K562 (cell line): ENCODE data around the gene MICAL2. TPM values are rescaled to one million over a fixed set of nuclear protein-coding genes. Genes with fewer than 3 reads are reported as not detected.

ENCODE experiments used
- ARID1B ChIP-seq: fragments of 450-650 bp; IDR thresholded peaks from 2 replicates; pipeline ENCODE4 v1.6.1; 2016; ENCODE audit warnings: antibody characterized with exemption, mild to moderate bottlenecking, inconsistent platforms
- ASH1L ChIP-seq: fragments of 450-650 bp; IDR thresholded peaks from 2 replicates; pipeline ENCODE4 v1.6.1; 2018; ENCODE audit warnings: borderline replicate concordance, mild to moderate bottlenecking, low read depth; ENCODE audit not compliant: partially characterized antibody
- C11orf30 ChIP-seq: fragments of 450-650 bp; IDR thresholded peaks from 2 replicates; pipeline ENCODE4 v1.6.1; 2016; ENCODE audit warnings: low read depth, mild to moderate bottlenecking
- CBFB ChIP-seq: sonication (generic); formaldehyde crosslinking; IDR thresholded peaks from 2 replicates; pipeline ENCODE4 v1.4.0; 2020; ENCODE audit warnings: mild to moderate bottlenecking, missing genetic modification reagents
- CCNT2 ChIP-seq: IDR thresholded peaks from 2 replicates; pipeline ENCODE4 v1.6.1; 2011; ENCODE audit warnings: borderline replicate concordance, low read depth, mild to moderate bottlenecking, moderate library complexity, mixed read lengths, low read length; ENCODE audit not compliant: insufficient read length; ENCODE audit errors: extremely low read depth
- CTBP1 ChIP-seq: fragments of 450-650 bp; IDR thresholded peaks from 2 replicates; pipeline ENCODE4 v1.6.1; 2016; ENCODE audit warnings: borderline replicate concordance
- KHSRP ChIP-seq: fragments of 450-650 bp; IDR thresholded peaks from 2 replicates; pipeline ENCODE4 v1.6.1; 2017
- OTX1 ChIP-seq: fragments of 450-650 bp; formaldehyde crosslinking; IDR thresholded peaks from 2 replicates; pipeline ENCODE4 v1.4.0; 2022; ENCODE audit warnings: mild to moderate bottlenecking
- POLR2AphosphoS5 ChIP-seq: IDR thresholded peaks from 2 replicates; pipeline ENCODE4 v1.6.1; 2011; ENCODE audit warnings: mild to moderate bottlenecking, low read depth, low read length, moderate library complexity; ENCODE audit not compliant: control insufficient read depth, insufficient read depth
- POLR3A ChIP-seq: IDR thresholded peaks from 2 replicates; pipeline ENCODE4 v1.6.1; 2011; ENCODE audit warnings: borderline replicate concordance, mild to moderate bottlenecking, moderate library complexity; ENCODE audit not compliant: insufficient read length, insufficient read depth; ENCODE audit errors: extremely low read depth
- RUNX1 ChIP-seq: sonication (generic); IDR thresholded peaks from 2 replicates; pipeline ENCODE4 v1.6.1; 2016; ENCODE audit warnings: antibody characterized with exemption, low read depth
- SMC3 ChIP-seq: conservative IDR thresholded peaks from 2 replicates; pipeline ENCODE4 v1.6.1; 2011; ENCODE audit warnings: low read depth, low read length, improper control_type of control experiment; ENCODE audit not compliant: insufficient read depth
- SRSF7 ChIP-seq: fragments of 200-400 bp; formaldehyde crosslinking; optimal IDR thresholded peaks from 2 replicates; pipeline ENCODE3; 2017; ENCODE audit warnings: mild to moderate bottlenecking, low read depth, low read length
- TRIM28 ChIP-seq: fragments of 450-650 bp; IDR thresholded peaks from 2 replicates; pipeline ENCODE4 v1.6.1; 2017
- ZEB2 ChIP-seq: fragments of 450-650 bp; IDR thresholded peaks from 2 replicates; pipeline ENCODE4 v1.6.1; 2016
- polyA plus RNA-seq, 8 experiments: library from polyadenylated mRNA; depleted of rRNA in 4 of 8; stranded (reverse) in 5 of 8; unstranded in 3 of 8; fragments of >200 nt; fragmentation: Nextera tagmentation in 2 of 8; fragmentation: Illumina TruSeq in 1 of 8; extraction: Ambion mirVana in 2 of 8; extraction: Trizol in 1 of 8; gene quantifications; 2 replicates each; pipeline versions ENCODE4 v1.2.1 to v1.2.3, GENCODE V29; 2011 to 2014; ENCODE audit warnings: inconsistent platforms in 1 of 8, missing spikeins in 1 of 8
- total RNA-seq, 7 experiments: library from RNA; depleted of rRNA in 6 of 7; stranded (reverse); fragments of >200 nt in 6 of 7; fragmentation: Illumina TruSeq in 2 of 7; extraction: Trizol in 2 of 7; gene quantifications; 2 replicates each; pipeline versions ENCODE4 v1.2.1 to v1.2.3, GENCODE V29; 2011 to 2021; ENCODE audit warnings: low replicate concordance in 1 of 7
- TF ChIP-seq, protein P1 (sequence below), 2 experiments: fragments of 450-650 bp; IDR thresholded peaks; 2 replicates each; pipeline ENCODE4 v1.6.1; 2018; ENCODE audit warnings: mild to moderate bottlenecking in 2 of 2, low read depth in 1 of 2; ENCODE audit not compliant: partially characterized antibody in 2 of 2
- TF ChIP-seq, protein P2 (sequence below): sonication (generic); formaldehyde crosslinking; IDR thresholded peaks from 2 replicates; pipeline ENCODE4 v1.8.1; 2023; ENCODE audit warnings: mild to moderate bottlenecking, missing genetic modification reagents
- TF ChIP-seq, protein P3 (sequence below): fragments of 200-800 bp; sonication (Bioruptor generic); IDR thresholded peaks from 2 replicates; pipeline ENCODE4 v1.6.1; 2017; ENCODE audit warnings: missing genetic modification characterization, missing compliant biosample characterization
- TF ChIP-seq, protein P4 (sequence below): fragments of 450-650 bp; IDR thresholded peaks from 2 replicates; pipeline ENCODE4 v1.6.1; 2016
- TF ChIP-seq, protein P5 (sequence below): fragments of 200-800 bp; sonication (Bioruptor generic); IDR thresholded peaks from 2 replicates; pipeline ENCODE4 v1.6.1; 2017; ENCODE audit warnings: missing genetic modification characterization, missing compliant biosample characterization

The MICAL2 gene
- total and polyA plus RNA-seq, 9 of the 15 experiments (the other 6 are each of a cell fraction or from before 2014, with no cell fraction given): 4.7 to 64.2 (median 33.6) TPM

DNA sequence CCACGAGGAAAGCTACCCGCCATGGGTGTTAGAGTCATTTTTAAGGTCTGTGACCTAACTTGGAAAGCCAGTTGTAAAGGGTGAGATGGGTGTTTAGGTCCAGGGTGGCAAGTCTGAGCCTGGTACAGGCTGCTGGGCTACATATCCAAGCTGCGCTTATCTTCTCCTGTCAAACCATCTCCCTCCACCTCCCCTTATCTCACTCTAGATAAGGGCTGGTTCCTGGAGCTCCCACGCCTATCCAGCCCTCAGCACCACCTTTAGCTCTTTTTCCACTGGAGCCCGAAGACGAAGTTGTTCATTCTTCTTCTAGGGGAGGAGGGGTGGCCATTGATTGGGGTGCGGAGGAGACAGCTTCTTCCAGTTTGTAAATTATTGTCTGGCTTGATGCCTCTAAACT lies 48.5 kb downstream of the MICAL2 start (continued):
- TF ChIP-seq, protein P1, sequence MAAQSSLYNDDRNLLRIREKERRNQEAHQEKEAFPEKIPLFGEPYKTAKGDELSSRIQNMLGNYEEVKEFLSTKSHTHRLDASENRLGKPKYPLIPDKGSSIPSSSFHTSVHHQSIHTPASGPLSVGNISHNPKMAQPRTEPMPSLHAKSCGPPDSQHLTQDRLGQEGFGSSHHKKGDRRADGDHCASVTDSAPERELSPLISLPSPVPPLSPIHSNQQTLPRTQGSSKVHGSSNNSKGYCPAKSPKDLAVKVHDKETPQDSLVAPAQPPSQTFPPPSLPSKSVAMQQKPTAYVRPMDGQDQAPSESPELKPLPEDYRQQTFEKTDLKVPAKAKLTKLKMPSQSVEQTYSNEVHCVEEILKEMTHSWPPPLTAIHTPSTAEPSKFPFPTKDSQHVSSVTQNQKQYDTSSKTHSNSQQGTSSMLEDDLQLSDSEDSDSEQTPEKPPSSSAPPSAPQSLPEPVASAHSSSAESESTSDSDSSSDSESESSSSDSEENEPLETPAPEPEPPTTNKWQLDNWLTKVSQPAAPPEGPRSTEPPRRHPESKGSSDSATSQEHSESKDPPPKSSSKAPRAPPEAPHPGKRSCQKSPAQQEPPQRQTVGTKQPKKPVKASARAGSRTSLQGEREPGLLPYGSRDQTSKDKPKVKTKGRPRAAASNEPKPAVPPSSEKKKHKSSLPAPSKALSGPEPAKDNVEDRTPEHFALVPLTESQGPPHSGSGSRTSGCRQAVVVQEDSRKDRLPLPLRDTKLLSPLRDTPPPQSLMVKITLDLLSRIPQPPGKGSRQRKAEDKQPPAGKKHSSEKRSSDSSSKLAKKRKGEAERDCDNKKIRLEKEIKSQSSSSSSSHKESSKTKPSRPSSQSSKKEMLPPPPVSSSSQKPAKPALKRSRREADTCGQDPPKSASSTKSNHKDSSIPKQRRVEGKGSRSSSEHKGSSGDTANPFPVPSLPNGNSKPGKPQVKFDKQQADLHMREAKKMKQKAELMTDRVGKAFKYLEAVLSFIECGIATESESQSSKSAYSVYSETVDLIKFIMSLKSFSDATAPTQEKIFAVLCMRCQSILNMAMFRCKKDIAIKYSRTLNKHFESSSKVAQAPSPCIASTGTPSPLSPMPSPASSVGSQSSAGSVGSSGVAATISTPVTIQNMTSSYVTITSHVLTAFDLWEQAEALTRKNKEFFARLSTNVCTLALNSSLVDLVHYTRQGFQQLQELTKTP (IDR thresholded peaks at IDR 0.05; ENCODE audit: low read depth in 1 of 2, partially characterized antibody in 2 of 2): no peak
- TF ChIP-seq CTBP1 (peak; percentile 83; the same call in 1 of the 2 replicates), OTX1 (CRISPR knock-in tag) (no peak), SMC3 (no peak), POLR3A (no peak), RUNX1 (no peak), ASH1L (no peak), POLR2AphosphoS5 (no peak), KHSRP (no peak), SRSF7 (no peak), C11orf30 (no peak), ARID1B (peak; percentile 76), ZEB2 (peak; percentile 64; the same call in 1 of the 2 replicates), TRIM28 (no peak), CBFB (CRISPR knock-in tag) (no peak), CCNT2 (peak; percentile 50)
- TF ChIP-seq, protein P2, sequence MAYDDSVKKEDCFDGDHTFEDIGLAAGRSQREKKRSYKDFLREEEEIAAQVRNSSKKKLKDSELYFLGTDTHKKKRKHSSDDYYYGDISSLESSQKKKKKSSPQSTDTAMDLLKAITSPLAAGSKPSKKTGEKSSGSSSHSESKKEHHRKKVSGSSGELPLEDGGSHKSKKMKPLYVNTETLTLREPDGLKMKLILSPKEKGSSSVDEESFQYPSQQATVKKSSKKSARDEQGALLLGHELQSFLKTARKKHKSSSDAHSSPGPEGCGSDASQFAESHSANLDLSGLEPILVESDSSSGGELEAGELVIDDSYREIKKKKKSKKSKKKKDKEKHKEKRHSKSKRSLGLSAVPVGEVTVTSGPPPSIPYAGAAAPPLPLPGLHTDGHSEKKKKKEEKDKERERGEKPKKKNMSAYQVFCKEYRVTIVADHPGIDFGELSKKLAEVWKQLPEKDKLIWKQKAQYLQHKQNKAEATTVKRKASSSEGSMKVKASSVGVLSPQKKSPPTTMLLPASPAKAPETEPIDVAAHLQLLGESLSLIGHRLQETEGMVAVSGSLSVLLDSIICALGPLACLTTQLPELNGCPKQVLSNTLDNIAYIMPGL (CRISPR knock-in tag): no peak
- TF ChIP-seq, protein P3, sequence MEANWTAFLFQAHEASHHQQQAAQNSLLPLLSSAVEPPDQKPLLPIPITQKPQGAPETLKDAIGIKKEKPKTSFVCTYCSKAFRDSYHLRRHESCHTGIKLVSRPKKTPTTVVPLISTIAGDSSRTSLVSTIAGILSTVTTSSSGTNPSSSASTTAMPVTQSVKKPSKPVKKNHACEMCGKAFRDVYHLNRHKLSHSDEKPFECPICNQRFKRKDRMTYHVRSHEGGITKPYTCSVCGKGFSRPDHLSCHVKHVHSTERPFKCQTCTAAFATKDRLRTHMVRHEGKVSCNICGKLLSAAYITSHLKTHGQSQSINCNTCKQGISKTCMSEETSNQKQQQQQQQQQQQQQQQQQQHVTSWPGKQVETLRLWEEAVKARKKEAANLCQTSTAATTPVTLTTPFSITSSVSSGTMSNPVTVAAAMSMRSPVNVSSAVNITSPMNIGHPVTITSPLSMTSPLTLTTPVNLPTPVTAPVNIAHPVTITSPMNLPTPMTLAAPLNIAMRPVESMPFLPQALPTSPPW (CRISPR knock-in tag): no peak
- TF ChIP-seq, protein P4, sequence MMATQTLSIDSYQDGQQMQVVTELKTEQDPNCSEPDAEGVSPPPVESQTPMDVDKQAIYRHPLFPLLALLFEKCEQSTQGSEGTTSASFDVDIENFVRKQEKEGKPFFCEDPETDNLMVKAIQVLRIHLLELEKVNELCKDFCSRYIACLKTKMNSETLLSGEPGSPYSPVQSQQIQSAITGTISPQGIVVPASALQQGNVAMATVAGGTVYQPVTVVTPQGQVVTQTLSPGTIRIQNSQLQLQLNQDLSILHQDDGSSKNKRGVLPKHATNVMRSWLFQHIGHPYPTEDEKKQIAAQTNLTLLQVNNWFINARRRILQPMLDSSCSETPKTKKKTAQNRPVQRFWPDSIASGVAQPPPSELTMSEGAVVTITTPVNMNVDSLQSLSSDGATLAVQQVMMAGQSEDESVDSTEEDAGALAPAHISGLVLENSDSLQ: no peak; the same call in 1 of the 2 replicates
- TF ChIP-seq, protein P5, sequence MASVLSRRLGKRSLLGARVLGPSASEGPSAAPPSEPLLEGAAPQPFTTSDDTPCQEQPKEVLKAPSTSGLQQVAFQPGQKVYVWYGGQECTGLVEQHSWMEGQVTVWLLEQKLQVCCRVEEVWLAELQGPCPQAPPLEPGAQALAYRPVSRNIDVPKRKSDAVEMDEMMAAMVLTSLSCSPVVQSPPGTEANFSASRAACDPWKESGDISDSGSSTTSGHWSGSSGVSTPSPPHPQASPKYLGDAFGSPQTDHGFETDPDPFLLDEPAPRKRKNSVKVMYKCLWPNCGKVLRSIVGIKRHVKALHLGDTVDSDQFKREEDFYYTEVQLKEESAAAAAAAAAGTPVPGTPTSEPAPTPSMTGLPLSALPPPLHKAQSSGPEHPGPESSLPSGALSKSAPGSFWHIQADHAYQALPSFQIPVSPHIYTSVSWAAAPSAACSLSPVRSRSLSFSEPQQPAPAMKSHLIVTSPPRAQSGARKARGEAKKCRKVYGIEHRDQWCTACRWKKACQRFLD (CRISPR knock-in tag): no peak
